GM12878 (cell line): ENCODE data around the gene MYO3B. TPM values are rescaled to one million over a fixed set of nuclear protein-coding genes. Genes with fewer than 3 reads are reported as not detected.

Source experiments
- ATAC-seq: fragments of 200-7000 bp; cut with Tn5 transposase; 3 replicates; pipeline ENCODE4 v1.9.1; 2020; ENCODE audit warnings: mild to moderate bottlenecking, moderate library complexity
- BruUV-seq: library from RNA; stranded (reverse); fragments of 400-500 nt; replicated peaks from 2 replicates; lab custom pipeline; 2021; lab: Mats Ljungman, UMichigan
- CTCF ChIA-PET: fragments of 300-600 bp; sonication (Branson Sonifier 250); formaldehyde crosslinking; extraction: SDS; loops from one replicate; lab custom pipeline; 2021; ENCODE audit warnings: inconsistent platforms; lab: Yijun Ruan, JAX
- POLR2A ChIA-PET: fragments of 350-600 bp; formaldehyde crosslinking; extraction: SDS; loops from one replicate; lab custom pipeline; 2021; ENCODE audit warnings: inconsistent platforms; lab: Charles Lee
- RAD21 ChIA-PET: fragments of 300-600 bp; sonication (Branson Sonifier 250); formaldehyde crosslinking; loops from one replicate; lab custom pipeline; 2023; ENCODE audit warnings: antibody characterized with exemption; ENCODE audit not compliant: unreplicated experiment; lab: Charles Lee
- SMC1A ChIA-PET: fragments of 300-600 bp; sonication (Branson Sonifier 250); formaldehyde crosslinking; loops from one replicate; lab custom pipeline; 2023; ENCODE audit not compliant: unreplicated experiment, uncharacterized antibody; lab: Charles Lee
- DNase-seq: peaks from one replicate; pipeline ENCODE4 v3.0.0-alpha.2; 2011; ENCODE audit warnings: low read depth, low spot score
- FAIRE-seq: peaks from 3 replicates; lab custom pipeline; 2011; peaks lifted over from hg19 to GRCh38; lab: Jason Lieb, UNC
- H2AFZ ChIP-seq: 2 replicates; pipeline ENCODE4 v1.6.0; 2011; ENCODE audit warnings: low read depth, low read length, control low read depth; ENCODE audit not compliant: control insufficient read depth
- H3K27ac ChIP-seq: 2 replicates; pipeline ENCODE4 v1.5.1; 2011; ENCODE audit warnings: control low read depth; ENCODE audit not compliant: control insufficient read depth, insufficient read depth
- H3K27me3 ChIP-seq, 2 experiments: replicated peaks in 1 of 2; 2 replicates each; pipeline versions ENCODE4 v1.6.0 to v1.6.1; 2011; ENCODE audit warnings: low read length in 1 of 2; ENCODE audit not compliant: control insufficient read depth in 2 of 2, insufficient read depth in 2 of 2
- H3K36me3 ChIP-seq, 2 experiments: 2 replicates each; pipeline ENCODE4 v1.5.1; 2011; ENCODE audit warnings: low read length in 1 of 2; ENCODE audit not compliant: control insufficient read depth in 2 of 2, insufficient read depth in 2 of 2
- H3K4me1 ChIP-seq: 2 replicates; pipeline ENCODE4 v1.6.1; 2011; ENCODE audit warnings: mild to moderate bottlenecking, low read length, moderate library complexity, mixed read lengths; ENCODE audit not compliant: control insufficient read depth, insufficient read depth
- H3K4me2 ChIP-seq: 2 replicates; pipeline ENCODE4 v1.6.0; 2011; ENCODE audit warnings: control low read depth; ENCODE audit not compliant: control insufficient read depth, insufficient read depth
- H3K4me3 ChIP-seq: fragments of 200-600 bp; sonication (generic); 2 replicates; pipeline ENCODE4 v1.5.1; 2016
- H3K79me2 ChIP-seq: 2 replicates; pipeline ENCODE4 v1.6.0; 2011; ENCODE audit warnings: low read length; ENCODE audit not compliant: control insufficient read depth, insufficient read depth
- H3K9ac ChIP-seq: 2 replicates; pipeline ENCODE4 v1.8.0; 2011; ENCODE audit warnings: low read length, control low read depth, mixed read lengths; ENCODE audit not compliant: control insufficient read depth, insufficient read depth
- H3K9me3 ChIP-seq: replicated peaks from 3 replicates; pipeline ENCODE4 v1.5.1; 2011; ENCODE audit warnings: mild to moderate bottlenecking, low read length; ENCODE audit not compliant: control insufficient read depth, insufficient read depth
- H4K20me1 ChIP-seq: 2 replicates; pipeline ENCODE4 v1.6.0; 2011; ENCODE audit not compliant: control insufficient read depth, insufficient read depth
- CEBPB ChIP-seq, 2 experiments: fragments of 150-350 bp in 1 of 2; IDR thresholded peaks; 2 replicates each; pipeline ENCODE4 v1.6.1; 2012 to 2014; ENCODE audit warnings: low read depth in 2 of 2, low read length in 2 of 2, borderline replicate concordance in 1 of 2, inconsistent platforms in 1 of 2
- E2F8 ChIP-seq: fragments of 450-650 bp; IDR thresholded peaks from 2 replicates; pipeline ENCODE4 v1.6.1; 2018; ENCODE audit warnings: mild to moderate bottlenecking, low read depth, moderate library complexity; ENCODE audit not compliant: partially characterized antibody
- EED ChIP-seq: sonication (generic); IDR thresholded peaks from 2 replicates; pipeline ENCODE4 v1.6.1; 2016; ENCODE audit warnings: antibody characterized with exemption, low read depth
- EP300 ChIP-seq, 2 experiments: fragments of 150-350 bp in 1 of 2; IDR thresholded peaks; 2 replicates each; pipeline ENCODE4 v1.6.1; 2011 to 2012; ENCODE audit warnings: low read depth in 2 of 2, low read length in 2 of 2, borderline replicate concordance in 1 of 2, improper control_type of control experiment in 1 of 2, inconsistent platforms in 1 of 2; ENCODE audit not compliant: control insufficient read depth in 1 of 2
- FOXM1 ChIP-seq: IDR thresholded peaks from 2 replicates; pipeline ENCODE4 v1.6.1; 2012; ENCODE audit warnings: low read depth, mild to moderate bottlenecking, inconsistent platforms, low read length, moderate library complexity
- GABPA ChIP-seq: IDR thresholded peaks from 2 replicates; pipeline ENCODE4 v1.6.1; 2014; ENCODE audit warnings: antibody characterized with exemption, low read depth, mild to moderate bottlenecking, inconsistent platforms
- IKZF2 ChIP-seq, 2 experiments: fragments of 450-650 bp; IDR thresholded peaks; 2 replicates each; pipeline ENCODE4 v1.6.1; 2017; ENCODE audit warnings: mild to moderate bottlenecking in 2 of 2, moderate library complexity in 2 of 2
- MAX ChIP-seq: IDR thresholded peaks from 2 replicates; pipeline ENCODE4 v1.6.1; 2012; ENCODE audit warnings: low read depth, low read length, improper control_type of control experiment
- MTA3 ChIP-seq: IDR thresholded peaks from 2 replicates; pipeline ENCODE4 v1.6.1; 2012; ENCODE audit warnings: low read length, inconsistent platforms, borderline replicate concordance
- PBX3 ChIP-seq: IDR thresholded peaks from 2 replicates; pipeline ENCODE4 v1.6.1; 2011; ENCODE audit warnings: mild to moderate bottlenecking, low read depth, low read length, moderate library complexity; ENCODE audit not compliant: insufficient replicate concordance
- POLR2AphosphoS5 ChIP-seq: IDR thresholded peaks from 2 replicates; pipeline ENCODE4 v1.6.1; 2011; ENCODE audit warnings: mild to moderate bottlenecking, low read length, inconsistent platforms
- TCF7 ChIP-seq: IDR thresholded peaks from 2 replicates; pipeline ENCODE4 v1.6.1; 2014; ENCODE audit warnings: antibody characterized with exemption, borderline replicate concordance
- YY1 ChIP-seq: IDR thresholded peaks from 2 replicates; pipeline ENCODE4 v1.6.1; 2011; ENCODE audit warnings: low read depth, mild to moderate bottlenecking, low read length
- WGBS: methylation state at CpG from one replicate; pipeline ENCODE4 v1.1.6; 2016; ENCODE audit warnings: low lambda C conversion rate; ENCODE audit not compliant: insufficient replicate concordance, insufficient coverage; ENCODE audit errors: missing lambda C conversion rate; 5-methylcytosine and 5-hydroxymethylcytosine counted together
- in situ Hi-C: fragments of 300-500 bp; cut with MboI; formaldehyde crosslinking; loops from 9 replicates; pipeline ENCODE4 v1.14.3; 2018; ENCODE audit warnings: mixed read lengths
- intact Hi-C: fragments of 100-400 bp; cut with micrococcal nuclease; formaldehyde crosslinking; loops from one replicate; pipeline ENCODE4 v1.14.2; 2022; ENCODE audit not compliant: unreplicated experiment
- polyA plus RNA-seq, 11 experiments: library from polyadenylated mRNA; depleted of rRNA in 4 of 11; unstranded in 6 of 11; stranded (reverse) in 5 of 11; fragments of >200 nt; fragmentation: Nextera tagmentation in 4 of 11; fragmentation: Illumina TruSeq in 1 of 11; extraction: Ambion mirVana in 4 of 11; extraction: Trizol in 1 of 11; gene quantifications; 1 replicate in 1 of 11; 2 replicates in 10 of 11; pipeline versions ENCODE4 v1.2.1 to v1.2.3, GENCODE V29; 2011 to 2016; ENCODE audit warnings: inconsistent platforms in 2 of 11, missing spikeins in 2 of 11, low read depth in 1 of 11
- total RNA-seq, 4 experiments: library from RNA; depleted of rRNA in 3 of 4; stranded (reverse); fragments of >200 nt in 3 of 4; fragmentation: Illumina TruSeq in 1 of 4; extraction: Trizol in 1 of 4; gene quantifications; 2 replicates each; pipeline versions ENCODE4 v1.2.1 to v1.2.3, GENCODE V29; 2013 to 2021

MYO3B gene
- total and polyA plus RNA-seq, 10 of the 15 experiments (the other 5 are each of a cell fraction or from before 2014, with no cell fraction given) = 1.1 to 7.1 (median 2.1) TPM

- ATAC-seq = no peak
- TF ChIP-seq FOXM1 (no peak), PBX3 (no peak), YY1 (no peak), E2F8 (no peak), EED (no peak), EP300 (IDR thresholded peaks at IDR 0.05; ENCODE audit: borderline replicate concordance in 1 of 2, control insufficient read depth in 1 of 2, low read depth in 2 of 2, low read length in 2 of 2) (no peak), TCF7 (no peak), POLR2AphosphoS5 (no peak), GABPA (no peak), MAX (no peak), IKZF2 (IDR thresholded peaks at IDR 0.05) (no peak), CEBPB (IDR thresholded peaks at IDR 0.05; ENCODE audit: borderline replicate concordance in 1 of 2, low read depth in 2 of 2, low read length in 2 of 2) (no peak), MTA3 (no peak)
- TF ChIP-seq, all 136 proteins: peak for 0
- Histone ChIP-seq H3K4me3 (no peak overlapping the region), H3K9ac (no peak overlapping the region), H3K9me3 (no peaks in the 10 kb centered on the region), H3K27ac (no peak overlapping the region), H2AFZ (no peak overlapping the region), H3K4me2 (no peak overlapping the region), H3K36me3 (no peaks in the 10 kb centered on the region), H3K27me3 (no peaks in the 10 kb centered on the region), H3K79me2 (no peaks in the 10 kb centered on the region), H4K20me1 (no peaks in the 10 kb centered on the region), H3K4me1 (0 out of 2 replicates have a peak, but pooled peaks cover 2% of the 10 kb centered on the region)
- ChIA-PET POLR2A (no interaction called here), RAD21 (no interaction called here), SMC1A (interaction anchor here (1.0 to 7.0 kb wide), 2 partner anchors 63 to 452 kb away, joined by 4 to 53 read pairs; no protein-coding TSS in a partner anchor), CTCF (interaction anchor here (0.9 to 8.4 kb wide), 6 partner anchors 11 to 514 kb away, joined by 4 to 89 read pairs (median 18); partner anchors contain the start of gene GAD1)
- WGBS = 63% methylated on average over 3 of the region's 3 CpGs
- intact Hi-C loops (no loop called here), in situ Hi-C loops (no loop called here)
- no peak for FAIRE-seq
- BruUV-seq = no TSS peak
- DNase-seq = no peak
Measured at GRCh38 chr2:170359466-170359865, 181.5 kb downstream of the MYO3B start.
